HFF-Myc (cell line): Measurements from ENCODE around the gene ADAD2.
A peak's percentile ranks its signal among the peaks of the same experiment; 100 is the strongest.

Source experiments
- DNase-seq: peaks from one replicate; pipeline ENCODE4 v3.0.0-alpha.2; 2011; ENCODE audit warnings: low read depth; ENCODE audit errors: extremely low read depth
- H3K4me3 ChIP-seq: replicated peaks from 2 replicates; pipeline ENCODE4 v1.5.1; 2011; ENCODE audit warnings: low read depth, mild to moderate bottlenecking, control low read depth, low read length
- CTCF ChIP-seq: IDR thresholded peaks from 2 replicates; pipeline ENCODE4 v1.5.1; 2012; ENCODE audit warnings: mild to moderate bottlenecking, low read depth, low read length, control low read depth; ENCODE audit errors: missing control alignments

The ADAD2 gene

GRCh38 chr16:84224554-84224953, 33.6 kb downstream of the ADAD2 start:
- no peak for DNase-seq
- no peak for TF ChIP-seq CTCF
- H3K4me3 ChIP-seq: no peak overlapping the region

- DNase-seq: no peak
- TF ChIP-seq CTCF: no peak
- H3K4me3 ChIP-seq: no peak overlapping the region
Observed at GRCh38 chr16:84225126-84225525, 34.2 kb downstream of the ADAD2 start.

GRCh38 chr16:84225571-84225970, 34.6 kb downstream of the ADAD2 start:
- no peak for TF ChIP-seq CTCF
- no peak for DNase-seq
- no peak overlapping the region for H3K4me3 ChIP-seq

- no peak for DNase-seq
- TF ChIP-seq CTCF: no peak
- H3K4me3 ChIP-seq: no peak overlapping the region
Observed at GRCh38 chr16:84226026-84226425, 35.1 kb downstream of the ADAD2 start.

- DNase-seq: no peak
- no peak overlapping the region for H3K4me3 ChIP-seq
- TF ChIP-seq CTCF: no peak
Observed at GRCh38 chr16:84227548-84227947, 36.6 kb downstream of the ADAD2 start.

GRCh38 chr16:84228256-84228838, 37.4 kb downstream of the ADAD2 start:
- no peak for TF ChIP-seq CTCF
- peak; percentile 61 for DNase-seq

GRCh38 chr16:84229471-84229870, 38.5 kb downstream of the ADAD2 start:
- TF ChIP-seq CTCF: no peak
- DNase-seq: no peak
- no peak overlapping the region for H3K4me3 ChIP-seq

More at GRCh38 chr16:84228256-84228838, 37.4 kb downstream of the ADAD2 start:
- no peak overlapping the region for H3K4me3 ChIP-seq
